K562 (cell line): ENCODE results near the gene SCRN2. TPM values are rescaled to one million over a fixed set of nuclear protein-coding genes. Genes with fewer than 3 reads are reported as not detected.

Experiments used
- FOXM1 ChIP-seq, 2 experiments: fragments of 450-650 bp in 1 of 2; sonication (generic) in 1 of 2; formaldehyde crosslinking in 1 of 2; IDR thresholded peaks; 2 replicates each; pipeline versions ENCODE4 v1.6.1 to v1.9.0; 2017 to 2022; ENCODE audit warnings: low read depth in 2 of 2, mild to moderate bottlenecking in 2 of 2, missing genetic modification reagents in 1 of 2, moderate library complexity in 1 of 2
- SMAD3 ChIP-seq: fragments of 450-650 bp; formaldehyde crosslinking; conservative IDR thresholded peaks from 2 replicates; pipeline ENCODE4 v1.4.0; 2020; ENCODE audit warnings: mild to moderate bottlenecking
- STAT5B ChIP-seq: fragments of 250-450 bp; sonication (Bioruptor Pico); IDR thresholded peaks from 2 replicates; pipeline ENCODE4 v1.8.0; 2021; ENCODE audit warnings: mild to moderate bottlenecking, inconsistent platforms
- TFAM ChIP-seq: fragments of 250-450 bp; sonication (Bioruptor Pico); conservative IDR thresholded peaks from 2 replicates; pipeline ENCODE4 v1.5.0; 2021; ENCODE audit warnings: mild to moderate bottlenecking, moderate library complexity
- ZNF436 ChIP-seq: fragments of 250-450, 450-650 bp; sonication (Bioruptor Pico); formaldehyde crosslinking; IDR thresholded peaks from 2 replicates; pipeline ENCODE4 v1.7.0; 2020; ENCODE audit warnings: mild to moderate bottlenecking
- ZNF644 ChIP-seq: fragments of 200-800 bp; sonication (Bioruptor generic); IDR thresholded peaks from 2 replicates; pipeline ENCODE4 v1.6.1; 2016; ENCODE audit warnings: low read depth, missing genetic modification characterization, missing compliant biosample characterization
- polyA plus RNA-seq, 8 experiments: library from polyadenylated mRNA; depleted of rRNA in 4 of 8; stranded (reverse) in 5 of 8; unstranded in 3 of 8; fragments of >200 nt; fragmentation: Nextera tagmentation in 2 of 8; fragmentation: Illumina TruSeq in 1 of 8; extraction: Ambion mirVana in 2 of 8; extraction: Trizol in 1 of 8; gene quantifications; 2 replicates each; pipeline versions ENCODE4 v1.2.1 to v1.2.3, GENCODE V29; 2011 to 2014; ENCODE audit warnings: inconsistent platforms in 1 of 8, missing spikeins in 1 of 8
- total RNA-seq, 7 experiments: library from RNA; depleted of rRNA in 6 of 7; stranded (reverse); fragments of >200 nt in 6 of 7; fragmentation: Illumina TruSeq in 2 of 7; extraction: Trizol in 2 of 7; gene quantifications; 2 replicates each; pipeline versions ENCODE4 v1.2.1 to v1.2.3, GENCODE V29; 2011 to 2021; ENCODE audit warnings: low replicate concordance in 1 of 7
- TF ChIP-seq, protein P1 (sequence below): fragments of 450-650 bp; IDR thresholded peaks from 2 replicates; pipeline ENCODE4 v1.6.1; 2018; ENCODE audit not compliant: partially characterized antibody
- TF ChIP-seq, protein P2 (sequence below): fragments of 200-600 bp; sonication (generic); IDR thresholded peaks from one replicate; pipeline ENCODE4 v1.6.1; 2012; ENCODE audit warnings: mild to moderate bottlenecking, low read depth, low read length, inconsistent platforms
- TF ChIP-seq, protein P3 (sequence below): sonication (generic); formaldehyde crosslinking; IDR thresholded peaks from 2 replicates; pipeline ENCODE4 v1.4.0; 2020; ENCODE audit warnings: mild to moderate bottlenecking, missing genetic modification reagents

Gene SCRN2
- total and polyA plus RNA-seq, 9 of the 15 experiments (the other 6 are each of a cell fraction or from before 2014, with no cell fraction given) = 0.25 to 32.9 (median 13.6) TPM

DNA sequence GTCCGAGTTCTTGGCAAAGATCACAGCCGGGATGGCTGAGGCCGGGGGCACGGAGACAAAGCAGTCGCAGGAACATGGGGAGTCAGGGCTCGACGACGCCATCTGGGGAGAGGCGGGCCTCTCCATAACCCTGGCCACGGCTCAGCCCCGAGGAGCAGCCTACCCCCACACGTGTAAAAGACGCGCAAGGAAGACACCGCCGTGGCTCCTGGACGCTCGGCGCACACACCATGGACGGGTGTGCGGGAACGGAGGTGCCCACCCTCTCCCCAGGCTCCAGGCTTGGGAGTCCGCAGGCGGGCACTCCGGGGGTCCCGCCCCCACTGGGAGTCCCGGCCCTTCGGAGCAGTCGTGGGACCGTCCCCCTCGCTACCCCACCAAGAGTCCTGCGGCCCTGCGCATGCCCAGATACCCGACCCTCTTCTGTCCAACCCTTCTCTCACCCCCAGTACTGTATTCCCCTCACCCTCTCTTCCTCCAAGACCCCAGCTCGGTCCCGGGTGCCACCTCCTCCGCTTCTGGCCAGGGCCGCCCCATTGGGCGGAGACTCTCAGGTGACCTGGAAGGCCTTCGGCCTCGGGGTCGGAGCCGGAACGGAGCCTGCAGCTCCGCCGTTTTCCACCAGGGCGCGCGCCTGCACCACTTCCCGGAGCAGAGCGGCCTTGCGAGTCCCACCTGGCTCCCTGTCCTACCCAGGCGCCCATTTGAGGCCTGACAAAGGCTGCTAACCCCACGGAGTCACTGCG lies at the start of gene SCRN2 (continued):
- TF ChIP-seq, protein P1, sequence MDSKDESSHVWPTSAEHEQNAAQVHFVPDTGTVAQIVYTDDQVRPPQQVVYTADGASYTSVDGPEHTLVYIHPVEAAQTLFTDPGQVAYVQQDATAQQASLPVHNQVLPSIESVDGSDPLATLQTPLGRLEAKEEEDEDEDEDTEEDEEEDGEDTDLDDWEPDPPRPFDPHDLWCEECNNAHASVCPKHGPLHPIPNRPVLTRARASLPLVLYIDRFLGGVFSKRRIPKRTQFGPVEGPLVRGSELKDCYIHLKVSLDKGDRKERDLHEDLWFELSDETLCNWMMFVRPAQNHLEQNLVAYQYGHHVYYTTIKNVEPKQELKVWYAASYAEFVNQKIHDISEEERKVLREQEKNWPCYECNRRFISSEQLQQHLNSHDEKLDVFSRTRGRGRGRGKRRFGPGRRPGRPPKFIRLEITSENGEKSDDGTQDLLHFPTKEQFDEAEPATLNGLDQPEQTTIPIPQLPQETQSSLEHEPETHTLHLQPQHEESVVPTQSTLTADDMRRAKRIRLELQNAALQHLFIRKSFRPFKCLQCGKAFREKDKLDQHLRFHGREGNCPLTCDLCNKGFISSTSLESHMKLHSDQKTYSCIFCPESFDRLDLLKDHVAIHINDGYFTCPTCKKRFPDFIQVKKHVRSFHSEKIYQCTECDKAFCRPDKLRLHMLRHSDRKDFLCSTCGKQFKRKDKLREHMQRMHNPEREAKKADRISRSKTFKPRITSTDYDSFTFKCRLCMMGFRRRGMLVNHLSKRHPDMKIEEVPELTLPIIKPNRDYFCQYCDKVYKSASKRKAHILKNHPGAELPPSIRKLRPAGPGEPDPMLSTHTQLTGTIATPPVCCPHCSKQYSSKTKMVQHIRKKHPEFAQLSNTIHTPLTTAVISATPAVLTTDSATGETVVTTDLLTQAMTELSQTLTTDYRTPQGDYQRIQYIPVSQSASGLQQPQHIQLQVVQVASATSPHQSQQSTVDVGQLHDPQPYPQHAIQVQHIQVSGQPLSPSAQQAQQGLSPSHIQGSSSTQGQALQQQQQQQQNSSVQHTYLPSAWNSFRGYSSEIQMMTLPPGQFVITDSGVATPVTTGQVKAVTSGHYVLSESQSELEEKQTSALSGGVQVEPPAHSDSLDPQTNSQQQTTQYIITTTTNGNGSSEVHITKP = no peak
- TF ChIP-seq ZNF644 (0 out of 2 replicates have a peak, but pooled peaks have one; percentile 53), TFAM (no peak), ZNF436 (CRISPR knock-in tag) (no peak), FOXM1 (IDR thresholded peaks at IDR 0.05; ENCODE audit: low read depth) (no peak), FOXM1 (CRISPR knock-in tag; IDR thresholded peaks at IDR 0.05; ENCODE audit: low read depth) (no peak), SMAD3 (CRISPR knock-in tag) (no peak), STAT5B (CRISPR knock-in tag) (no peak)
- TF ChIP-seq, protein P2, sequence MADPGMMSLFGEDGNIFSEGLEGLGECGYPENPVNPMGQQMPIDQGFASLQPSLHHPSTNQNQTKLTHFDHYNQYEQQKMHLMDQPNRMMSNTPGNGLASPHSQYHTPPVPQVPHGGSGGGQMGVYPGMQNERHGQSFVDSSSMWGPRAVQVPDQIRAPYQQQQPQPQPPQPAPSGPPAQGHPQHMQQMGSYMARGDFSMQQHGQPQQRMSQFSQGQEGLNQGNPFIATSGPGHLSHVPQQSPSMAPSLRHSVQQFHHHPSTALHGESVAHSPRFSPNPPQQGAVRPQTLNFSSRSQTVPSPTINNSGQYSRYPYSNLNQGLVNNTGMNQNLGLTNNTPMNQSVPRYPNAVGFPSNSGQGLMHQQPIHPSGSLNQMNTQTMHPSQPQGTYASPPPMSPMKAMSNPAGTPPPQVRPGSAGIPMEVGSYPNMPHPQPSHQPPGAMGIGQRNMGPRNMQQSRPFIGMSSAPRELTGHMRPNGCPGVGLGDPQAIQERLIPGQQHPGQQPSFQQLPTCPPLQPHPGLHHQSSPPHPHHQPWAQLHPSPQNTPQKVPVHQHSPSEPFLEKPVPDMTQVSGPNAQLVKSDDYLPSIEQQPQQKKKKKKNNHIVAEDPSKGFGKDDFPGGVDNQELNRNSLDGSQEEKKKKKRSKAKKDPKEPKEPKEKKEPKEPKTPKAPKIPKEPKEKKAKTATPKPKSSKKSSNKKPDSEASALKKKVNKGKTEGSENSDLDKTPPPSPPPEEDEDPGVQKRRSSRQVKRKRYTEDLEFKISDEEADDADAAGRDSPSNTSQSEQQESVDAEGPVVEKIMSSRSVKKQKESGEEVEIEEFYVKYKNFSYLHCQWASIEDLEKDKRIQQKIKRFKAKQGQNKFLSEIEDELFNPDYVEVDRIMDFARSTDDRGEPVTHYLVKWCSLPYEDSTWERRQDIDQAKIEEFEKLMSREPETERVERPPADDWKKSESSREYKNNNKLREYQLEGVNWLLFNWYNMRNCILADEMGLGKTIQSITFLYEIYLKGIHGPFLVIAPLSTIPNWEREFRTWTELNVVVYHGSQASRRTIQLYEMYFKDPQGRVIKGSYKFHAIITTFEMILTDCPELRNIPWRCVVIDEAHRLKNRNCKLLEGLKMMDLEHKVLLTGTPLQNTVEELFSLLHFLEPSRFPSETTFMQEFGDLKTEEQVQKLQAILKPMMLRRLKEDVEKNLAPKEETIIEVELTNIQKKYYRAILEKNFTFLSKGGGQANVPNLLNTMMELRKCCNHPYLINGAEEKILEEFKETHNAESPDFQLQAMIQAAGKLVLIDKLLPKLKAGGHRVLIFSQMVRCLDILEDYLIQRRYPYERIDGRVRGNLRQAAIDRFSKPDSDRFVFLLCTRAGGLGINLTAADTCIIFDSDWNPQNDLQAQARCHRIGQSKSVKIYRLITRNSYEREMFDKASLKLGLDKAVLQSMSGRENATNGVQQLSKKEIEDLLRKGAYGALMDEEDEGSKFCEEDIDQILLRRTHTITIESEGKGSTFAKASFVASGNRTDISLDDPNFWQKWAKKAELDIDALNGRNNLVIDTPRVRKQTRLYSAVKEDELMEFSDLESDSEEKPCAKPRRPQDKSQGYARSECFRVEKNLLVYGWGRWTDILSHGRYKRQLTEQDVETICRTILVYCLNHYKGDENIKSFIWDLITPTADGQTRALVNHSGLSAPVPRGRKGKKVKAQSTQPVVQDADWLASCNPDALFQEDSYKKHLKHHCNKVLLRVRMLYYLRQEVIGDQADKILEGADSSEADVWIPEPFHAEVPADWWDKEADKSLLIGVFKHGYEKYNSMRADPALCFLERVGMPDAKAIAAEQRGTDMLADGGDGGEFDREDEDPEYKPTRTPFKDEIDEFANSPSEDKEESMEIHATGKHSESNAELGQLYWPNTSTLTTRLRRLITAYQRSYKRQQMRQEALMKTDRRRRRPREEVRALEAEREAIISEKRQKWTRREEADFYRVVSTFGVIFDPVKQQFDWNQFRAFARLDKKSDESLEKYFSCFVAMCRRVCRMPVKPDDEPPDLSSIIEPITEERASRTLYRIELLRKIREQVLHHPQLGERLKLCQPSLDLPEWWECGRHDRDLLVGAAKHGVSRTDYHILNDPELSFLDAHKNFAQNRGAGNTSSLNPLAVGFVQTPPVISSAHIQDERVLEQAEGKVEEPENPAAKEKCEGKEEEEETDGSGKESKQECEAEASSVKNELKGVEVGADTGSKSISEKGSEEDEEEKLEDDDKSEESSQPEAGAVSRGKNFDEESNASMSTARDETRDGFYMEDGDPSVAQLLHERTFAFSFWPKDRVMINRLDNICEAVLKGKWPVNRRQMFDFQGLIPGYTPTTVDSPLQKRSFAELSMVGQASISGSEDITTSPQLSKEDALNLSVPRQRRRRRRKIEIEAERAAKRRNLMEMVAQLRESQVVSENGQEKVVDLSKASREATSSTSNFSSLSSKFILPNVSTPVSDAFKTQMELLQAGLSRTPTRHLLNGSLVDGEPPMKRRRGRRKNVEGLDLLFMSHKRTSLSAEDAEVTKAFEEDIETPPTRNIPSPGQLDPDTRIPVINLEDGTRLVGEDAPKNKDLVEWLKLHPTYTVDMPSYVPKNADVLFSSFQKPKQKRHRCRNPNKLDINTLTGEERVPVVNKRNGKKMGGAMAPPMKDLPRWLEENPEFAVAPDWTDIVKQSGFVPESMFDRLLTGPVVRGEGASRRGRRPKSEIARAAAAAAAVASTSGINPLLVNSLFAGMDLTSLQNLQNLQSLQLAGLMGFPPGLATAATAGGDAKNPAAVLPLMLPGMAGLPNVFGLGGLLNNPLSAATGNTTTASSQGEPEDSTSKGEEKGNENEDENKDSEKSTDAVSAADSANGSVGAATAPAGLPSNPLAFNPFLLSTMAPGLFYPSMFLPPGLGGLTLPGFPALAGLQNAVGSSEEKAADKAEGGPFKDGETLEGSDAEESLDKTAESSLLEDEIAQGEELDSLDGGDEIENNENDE = no peak
- TF ChIP-seq, protein P3, sequence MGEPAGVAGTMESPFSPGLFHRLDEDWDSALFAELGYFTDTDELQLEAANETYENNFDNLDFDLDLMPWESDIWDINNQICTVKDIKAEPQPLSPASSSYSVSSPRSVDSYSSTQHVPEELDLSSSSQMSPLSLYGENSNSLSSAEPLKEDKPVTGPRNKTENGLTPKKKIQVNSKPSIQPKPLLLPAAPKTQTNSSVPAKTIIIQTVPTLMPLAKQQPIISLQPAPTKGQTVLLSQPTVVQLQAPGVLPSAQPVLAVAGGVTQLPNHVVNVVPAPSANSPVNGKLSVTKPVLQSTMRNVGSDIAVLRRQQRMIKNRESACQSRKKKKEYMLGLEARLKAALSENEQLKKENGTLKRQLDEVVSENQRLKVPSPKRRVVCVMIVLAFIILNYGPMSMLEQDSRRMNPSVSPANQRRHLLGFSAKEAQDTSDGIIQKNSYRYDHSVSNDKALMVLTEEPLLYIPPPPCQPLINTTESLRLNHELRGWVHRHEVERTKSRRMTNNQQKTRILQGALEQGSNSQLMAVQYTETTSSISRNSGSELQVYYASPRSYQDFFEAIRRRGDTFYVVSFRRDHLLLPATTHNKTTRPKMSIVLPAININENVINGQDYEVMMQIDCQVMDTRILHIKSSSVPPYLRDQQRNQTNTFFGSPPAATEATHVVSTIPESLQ (CRISPR knock-in tag) = no peak
